Adrenal gland (tissue), 5 donors: Measurements from ENCODE around the gene PSD.

Source experiments
- POLR2A ChIP-seq, 2 donors: fragments of 450-650 bp; IDR thresholded peaks; one replicate each; pipeline ENCODE4 v1.6.1; 2017; ENCODE audit warnings: antibody characterized with exemption in 2 of 2, mild to moderate bottlenecking in 2 of 2, moderate library complexity in 1 of 2
- TF ChIP-seq, protein P1 (sequence below), 6 experiments: fragments of 450-650 bp in 4 of 6; fragments of 200-600 bp in 2 of 6; sonication (generic) in 1 of 6; IDR thresholded peaks; 1 replicate in 5 of 6; 2 replicates in 1 of 6; pipeline versions ENCODE4 v1.5.1 to v1.8.0; 2016 to 2021; ENCODE audit warnings: antibody characterized with exemption in 6 of 6, mild to moderate bottlenecking in 2 of 6, moderate library complexity in 1 of 6
- donor health status: DM: no; HTN: no; CAD: no.

- TF ChIP-seq, protein P1, sequence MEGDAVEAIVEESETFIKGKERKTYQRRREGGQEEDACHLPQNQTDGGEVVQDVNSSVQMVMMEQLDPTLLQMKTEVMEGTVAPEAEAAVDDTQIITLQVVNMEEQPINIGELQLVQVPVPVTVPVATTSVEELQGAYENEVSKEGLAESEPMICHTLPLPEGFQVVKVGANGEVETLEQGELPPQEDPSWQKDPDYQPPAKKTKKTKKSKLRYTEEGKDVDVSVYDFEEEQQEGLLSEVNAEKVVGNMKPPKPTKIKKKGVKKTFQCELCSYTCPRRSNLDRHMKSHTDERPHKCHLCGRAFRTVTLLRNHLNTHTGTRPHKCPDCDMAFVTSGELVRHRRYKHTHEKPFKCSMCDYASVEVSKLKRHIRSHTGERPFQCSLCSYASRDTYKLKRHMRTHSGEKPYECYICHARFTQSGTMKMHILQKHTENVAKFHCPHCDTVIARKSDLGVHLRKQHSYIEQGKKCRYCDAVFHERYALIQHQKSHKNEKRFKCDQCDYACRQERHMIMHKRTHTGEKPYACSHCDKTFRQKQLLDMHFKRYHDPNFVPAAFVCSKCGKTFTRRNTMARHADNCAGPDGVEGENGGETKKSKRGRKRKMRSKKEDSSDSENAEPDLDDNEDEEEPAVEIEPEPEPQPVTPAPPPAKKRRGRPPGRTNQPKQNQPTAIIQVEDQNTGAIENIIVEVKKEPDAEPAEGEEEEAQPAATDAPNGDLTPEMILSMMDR (IDR thresholded peaks at IDR 0.05) = no peak
- TF ChIP-seq POLR2A (IDR thresholded peaks at IDR 0.05) = no peak
Observed at GRCh38 chr10:102392306-102392705, 26.3 kb downstream of the PSD start.
